Smooth muscle cell (in vitro differentiated cells): Measurements from ENCODE around the gene SLC34A3. TPM values are rescaled to one million over a fixed set of nuclear protein-coding genes. Genes with fewer than 3 reads are reported as not detected.

ENCODE experiments used
- DNase-seq: peaks from one replicate; lab custom pipeline; 2025; ENCODE audit not compliant: unreplicated experiment; lab: John Stamatoyannopoulos, UW
- H2AFZ ChIP-seq: fragments of 200-600 bp; sonication (generic); 2 replicates; pipeline ENCODE4 v1.6.0; 2016; ENCODE audit warnings: antibody characterized with exemption, low read depth, mild to moderate bottlenecking
- H3F3A ChIP-seq: fragments of 200-600 bp; sonication (generic); 2 replicates; pipeline ENCODE4 v1.6.0; 2017; ENCODE audit warnings: antibody characterized with exemption, low read depth
- H3K27ac ChIP-seq: fragments of 200-600 bp; sonication (generic); 2 replicates; pipeline ENCODE4 v1.5.1; 2016; ENCODE audit warnings: low read depth, mild to moderate bottlenecking
- H3K27me3 ChIP-seq: fragments of 200-600 bp; sonication (generic); 2 replicates; pipeline ENCODE4 v1.6.1; 2016; ENCODE audit warnings: low read depth, mild to moderate bottlenecking
- H3K36me3 ChIP-seq: fragments of 200-600 bp; sonication (generic); 2 replicates; pipeline ENCODE4 v1.5.1; 2016; ENCODE audit warnings: low read depth
- H3K4me1 ChIP-seq: fragments of 200-600 bp; sonication (generic); 2 replicates; pipeline ENCODE4 v1.5.1; 2016; ENCODE audit warnings: low read depth
- H3K4me2 ChIP-seq: fragments of 200-600 bp; sonication (generic); 2 replicates; pipeline ENCODE4 v1.6.0; 2016; ENCODE audit warnings: mild to moderate bottlenecking
- H3K4me3 ChIP-seq: fragments of 200-600 bp; sonication (generic); 2 replicates; pipeline ENCODE4 v1.5.1; 2016; ENCODE audit warnings: mild to moderate bottlenecking
- H3K79me2 ChIP-seq: fragments of 200-600 bp; sonication (generic); 2 replicates; pipeline ENCODE4 v1.6.0; 2016; ENCODE audit warnings: low read depth, mild to moderate bottlenecking
- H3K9ac ChIP-seq: fragments of 200-600 bp; sonication (generic); 2 replicates; pipeline ENCODE4 v1.6.0; 2016; ENCODE audit warnings: low read depth
- H3K9me3 ChIP-seq: fragments of 200-600 bp; sonication (generic); replicated peaks from 2 replicates; pipeline ENCODE4 v1.5.1; 2016; ENCODE audit warnings: low read depth
- H4K20me1 ChIP-seq: fragments of 200-600 bp; sonication (generic); 2 replicates; pipeline ENCODE4 v1.6.0; 2016; ENCODE audit warnings: low read depth
- CTCF ChIP-seq: fragments of 200-600 bp; sonication (generic); IDR thresholded peaks from 2 replicates; pipeline ENCODE4 v1.5.1; 2017; ENCODE audit warnings: borderline replicate concordance, mild to moderate bottlenecking, antibody characterized with exemption; ENCODE audit not compliant: insufficient read depth, poor library complexity, severe bottlenecking
- WGBS: methylation state at CpG from one replicate; pipeline ENCODE4 v1.1.7; 2016; ENCODE audit warnings: low lambda C conversion rate; 5-methylcytosine and 5-hydroxymethylcytosine counted together
- polyA plus RNA-seq: library from polyadenylated mRNA; unstranded; fragments of >200 nt; fragmentation: Nextera tagmentation; extraction: Ambion mirVana; gene quantifications from 2 replicates; pipeline ENCODE4 v1.2.1, GENCODE V29; 2016
- total RNA-seq: library from RNA; depleted of rRNA; stranded (reverse); fragments of >200 nt; gene quantifications from 2 replicates; pipeline ENCODE4 v1.2.3, GENCODE V29; 2014

SLC34A3 gene
- total and polyA plus RNA-seq, 2 experiments from 2014 or later, result not detected

- no peak overlapping the region for H3K27ac ChIP-seq
- H3K27me3 ChIP-seq, result no peaks in the 10 kb centered on the region
- DNase-seq, result no peak
- H3K79me2 ChIP-seq, result no peaks in the 10 kb centered on the region
- no peak overlapping the region for H3K9ac ChIP-seq
- H4K20me1 ChIP-seq, result peaks cover 33% of the 10 kb centered on the region
- H3K36me3 ChIP-seq, result no peaks in the 10 kb centered on the region
- TF ChIP-seq CTCF, result no peak
- WGBS, result 92% methylated on average over 31 of the region's 39 CpGs
- H2AFZ ChIP-seq, result no peak overlapping the region
- no peak overlapping the region for H3K4me2 ChIP-seq
- H3K4me3 ChIP-seq, result no peak overlapping the region
- peaks cover 13% of the 10 kb centered on the region for H3K4me1 ChIP-seq
- H3K9me3 ChIP-seq, result no peaks in the 10 kb centered on the region
- no peaks in the 10 kb centered on the region for H3F3A ChIP-seq
Observed at GRCh38 chr9:137272241-137273094, 41.8 kb downstream of the SLC34A3 start.

GRCh38 chr9:137273095-137273490 lies 42.4 kb downstream of the SLC34A3 start:
- 86% methylated on average over 13 of the region's 13 CpGs for WGBS
- TF ChIP-seq CTCF, result no peak
- peaks cover 15% of the 10 kb centered on the region for H3K4me1 ChIP-seq

GRCh38 chr9:137273611-137274320 lies 43.1 kb downstream of the SLC34A3 start:
- no peak overlapping the region for H3K27ac ChIP-seq
- no peak for TF ChIP-seq CTCF
- H4K20me1 ChIP-seq, result peaks cover 33% of the 10 kb centered on the region
- no peaks in the 10 kb centered on the region for H3K27me3 ChIP-seq
- no peak overlapping the region for H3K9ac ChIP-seq
- peaks cover 15% of the 10 kb centered on the region for H3K4me1 ChIP-seq
- H3K79me2 ChIP-seq, result no peaks in the 10 kb centered on the region
- WGBS, result 81% methylated on average over 15 of the region's 15 CpGs
- DNase-seq, result no peak
- H3K4me2 ChIP-seq, result no peak overlapping the region
- no peaks in the 10 kb centered on the region for H3K9me3 ChIP-seq
- H3K36me3 ChIP-seq, result no peaks in the 10 kb centered on the region
- H3K4me3 ChIP-seq, result no peak overlapping the region
- no peak overlapping the region for H2AFZ ChIP-seq
- H3F3A ChIP-seq, result no peaks in the 10 kb centered on the region

More at GRCh38 chr9:137273095-137273490, 42.4 kb downstream of the SLC34A3 start:
- no peak overlapping the region for H3K4me2 ChIP-seq
- no peak overlapping the region for H3K9ac ChIP-seq
- H3K27ac ChIP-seq, result no peak overlapping the region
- H4K20me1 ChIP-seq, result peaks cover 33% of the 10 kb centered on the region
- no peaks in the 10 kb centered on the region for H3K9me3 ChIP-seq
- H3F3A ChIP-seq, result no peaks in the 10 kb centered on the region
- no peak for DNase-seq
- H3K4me3 ChIP-seq, result no peak overlapping the region
- no peaks in the 10 kb centered on the region for H3K79me2 ChIP-seq
- H3K36me3 ChIP-seq, result no peaks in the 10 kb centered on the region
- H2AFZ ChIP-seq, result no peak overlapping the region
- H3K27me3 ChIP-seq, result no peaks in the 10 kb centered on the region
